Calu3 (cell line): ENCODE data around the gene BOD1. TPM values are rescaled to one million over a fixed set of nuclear protein-coding genes. Genes with fewer than 3 reads are reported as not detected.

ENCODE experiments used
- BruUV-seq: library from RNA; stranded (reverse); fragments of 400-500 nt; replicated peaks from 2 replicates; lab custom pipeline; 2021; lab: Mats Ljungman, UMichigan
- CTCF ChIA-PET: fragments of 300-600 bp; sonication (Branson Sonifier 250); formaldehyde crosslinking; loops from one replicate; lab custom pipeline; 2022; ENCODE audit warnings: antibody characterized with exemption; lab: Charles Lee
- DNase-seq: peaks from one replicate; pipeline ENCODE4 v3.0.0; 2022
- H3K27ac Mint-ChIP-seq: one replicate; pipeline ENCODE4 v1.8.0; 2022; ENCODE audit warnings: mixed read lengths; ENCODE audit not compliant: unreplicated experiment
- H3K27me3 Mint-ChIP-seq: one replicate; pipeline ENCODE4 v1.8.0; 2022; ENCODE audit warnings: mixed read lengths; ENCODE audit not compliant: unreplicated experiment
- H3K36me3 Mint-ChIP-seq: one replicate; pipeline ENCODE4 v1.8.0; 2022; ENCODE audit warnings: mild to moderate bottlenecking, moderate library complexity, mixed read lengths; ENCODE audit not compliant: insufficient read depth, unreplicated experiment
- H3K4me1 Mint-ChIP-seq: one replicate; pipeline ENCODE4 v1.8.0; 2022; ENCODE audit warnings: mild to moderate bottlenecking, low read depth, mixed read lengths; ENCODE audit not compliant: unreplicated experiment
- H3K4me3 Mint-ChIP-seq: one replicate; pipeline ENCODE4 v1.8.0; 2022; ENCODE audit warnings: mild to moderate bottlenecking, low read depth, moderate library complexity, mixed read lengths; ENCODE audit not compliant: unreplicated experiment
- H3K9me3 Mint-ChIP-seq: one replicate; pipeline ENCODE4 v1.8.0; 2022; ENCODE audit warnings: low read depth, mixed read lengths; ENCODE audit not compliant: unreplicated experiment
- CTCF ChIP-seq: fragments of 200-600 bp; IDR thresholded peaks from one replicate; pipeline ENCODE4 v1.8.0; 2022; ENCODE audit warnings: antibody characterized with exemption; ENCODE audit not compliant: unreplicated experiment
- intact Hi-C: fragments of 100-400 bp; cut with micrococcal nuclease; formaldehyde crosslinking; loops from one replicate; pipeline ENCODE4 v1.10.0; 2022; ENCODE audit not compliant: unreplicated experiment
- total RNA-seq: library from RNA; stranded (reverse); gene quantifications from 2 replicates; pipeline ENCODE4 v1.2.3, GENCODE V29; 2022

BOD1 gene
- total RNA-seq, 1 experiment from 2014 or later = 92.8 TPM

- DNase-seq = no peak
- H3K9me3 Mint-ChIP-seq = no peaks in the 10 kb centered on the region
- peak overlapping the region; percentile 97 for H3K4me3 Mint-ChIP-seq
- no peaks in the 10 kb centered on the region for H3K27me3 Mint-ChIP-seq
- no peak overlapping the region for H3K27ac Mint-ChIP-seq
- peaks cover 45% of the 10 kb centered on the region for H3K4me1 Mint-ChIP-seq
- intact Hi-C loops = no loop called here
- CTCF ChIA-PET = interaction anchor here (0.7 kb wide), 1 partner anchor 299 kb away, joined by 3 read pairs; no protein-coding TSS in a partner anchor
- no TSS peak for BruUV-seq
- H3K36me3 Mint-ChIP-seq = peaks cover 64% of the 10 kb centered on the region
- TF ChIP-seq CTCF = no peak
Observed at GRCh38 chr5:173613433-173614159, 2.9 kb downstream of the BOD1 start.

GRCh38 chr5:173612948-173613347 is 3.5 kb downstream of the BOD1 start:
- intact Hi-C loops = no loop called here
- Mint-ChIP-seq H3K27ac (no peak overlapping the region), H3K36me3 (peaks cover 70% of the 10 kb centered on the region), H3K4me3 (no peak overlapping the region), H3K4me1 (peaks cover 39% of the 10 kb centered on the region), H3K27me3 (no peaks in the 10 kb centered on the region), H3K9me3 (no peaks in the 10 kb centered on the region)
- CTCF ChIA-PET = interaction anchor here (0.7 kb wide), 1 partner anchor 300 kb away, joined by 3 read pairs; no protein-coding TSS in a partner anchor
- BruUV-seq = no TSS peak
- no peak for DNase-seq
- no peak for TF ChIP-seq CTCF

- Mint-ChIP-seq H3K27me3 (no peaks in the 10 kb centered on the region), H3K9me3 (no peaks in the 10 kb centered on the region), H3K36me3 (peaks cover 69% of the 10 kb centered on the region), H3K4me1 (peaks cover 26% of the 10 kb centered on the region), H3K27ac (no peak overlapping the region), H3K4me3 (no peak overlapping the region)
- intact Hi-C loops = no loop called here
- BruUV-seq = no TSS peak
- DNase-seq = no peak
- no peak for TF ChIP-seq CTCF
- CTCF ChIA-PET = no interaction called here
Observed at GRCh38 chr5:173611706-173612105, 4.7 kb downstream of the BOD1 start.

DNA sequence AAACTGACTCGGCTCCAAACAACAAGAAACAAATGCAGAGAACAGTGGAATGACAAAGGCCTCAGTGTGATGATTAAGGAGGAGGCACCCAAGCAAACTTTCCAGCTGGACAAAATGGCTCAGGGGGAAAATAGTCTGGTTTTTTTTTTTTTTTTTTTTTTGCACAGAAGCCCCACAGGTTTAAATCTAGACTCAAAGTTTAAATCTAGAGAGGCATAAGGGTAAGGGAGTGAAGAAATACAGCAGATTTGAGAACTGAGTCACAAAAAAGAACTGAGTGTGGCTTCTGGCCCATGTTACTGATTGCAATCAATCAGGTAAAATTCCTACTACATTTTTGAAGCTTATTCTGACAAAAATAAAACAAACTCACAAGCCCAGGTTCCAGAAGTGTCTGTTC is 12.3 kb downstream of the BOD1 start:
- no peaks in the 10 kb centered on the region for H3K9me3 Mint-ChIP-seq
- no peak overlapping the region for H3K4me3 Mint-ChIP-seq
- intact Hi-C loops = no loop called here
- H3K27ac Mint-ChIP-seq = no peak overlapping the region
- no TSS peak for BruUV-seq
- CTCF ChIA-PET = interaction anchor here (0.7 kb wide), 2 partner anchors 129 to 397 kb away, joined by 4 to 14 read pairs; no protein-coding TSS in a partner anchor
- H3K4me1 Mint-ChIP-seq = no peaks in the 10 kb centered on the region
- H3K27me3 Mint-ChIP-seq = no peaks in the 10 kb centered on the region
- TF ChIP-seq CTCF = no peak
- no peak for DNase-seq
- H3K36me3 Mint-ChIP-seq = peaks cover 23% of the 10 kb centered on the region
